K562 (cell line): Measurements from ENCODE around the gene APC. TPM values are rescaled to one million over a fixed set of nuclear protein-coding genes. Genes with fewer than 3 reads are reported as not detected.

Experiments
- ASH1L ChIP-seq: fragments of 450-650 bp; IDR thresholded peaks from 2 replicates; pipeline ENCODE4 v1.6.1; 2018; ENCODE audit warnings: borderline replicate concordance, mild to moderate bottlenecking, low read depth; ENCODE audit not compliant: partially characterized antibody
- C11orf30 ChIP-seq: fragments of 450-650 bp; IDR thresholded peaks from 2 replicates; pipeline ENCODE4 v1.6.1; 2016; ENCODE audit warnings: low read depth, mild to moderate bottlenecking
- CBX2 ChIP-seq: fragments of 200-600 bp; sonication (generic); IDR thresholded peaks from one replicate; pipeline ENCODE4 v1.6.1; 2012; ENCODE audit warnings: mild to moderate bottlenecking, low read length, inconsistent platforms; ENCODE audit not compliant: insufficient read depth, poor library complexity, severe bottlenecking
- HDAC1 ChIP-seq, 2 experiments: fragments of 450-650 bp; IDR thresholded peaks; 2 replicates each; pipeline ENCODE4 v1.6.1; 2016 to 2017; ENCODE audit warnings: inconsistent platforms in 1 of 2, mild to moderate bottlenecking in 1 of 2, moderate library complexity in 1 of 2
- HEY1 ChIP-seq: fragments of 250-450 bp; sonication (Bioruptor Pico); IDR thresholded peaks from 2 replicates; pipeline ENCODE4 v1.5.0; 2020; ENCODE audit warnings: mild to moderate bottlenecking, moderate library complexity, borderline replicate concordance
- MITF ChIP-seq: IDR thresholded peaks from 2 replicates; pipeline ENCODE4 v1.6.1; 2014; ENCODE audit warnings: antibody characterized with exemption
- NR3C1 ChIP-seq: sonication (generic); formaldehyde crosslinking; IDR thresholded peaks from 2 replicates; pipeline ENCODE4 v1.8.1; 2022; ENCODE audit warnings: missing genetic modification reagents
- PATZ1 ChIP-seq: fragments of 250-450 bp; sonication (Bioruptor Pico); IDR thresholded peaks from 2 replicates; pipeline ENCODE4 v1.5.0; 2020; ENCODE audit warnings: mild to moderate bottlenecking, borderline replicate concordance
- POLR3G ChIP-seq: IDR thresholded peaks from 2 replicates; pipeline ENCODE4 v1.6.1; 2011; ENCODE audit not compliant: insufficient read length, insufficient replicate concordance; ENCODE audit errors: extremely low read depth
- RB1 ChIP-seq: fragments of 450-650 bp; IDR thresholded peaks from 2 replicates; pipeline ENCODE4 v1.6.1; 2017; ENCODE audit warnings: low read depth, mild to moderate bottlenecking
- RUNX1 ChIP-seq: sonication (generic); IDR thresholded peaks from 2 replicates; pipeline ENCODE4 v1.6.1; 2016; ENCODE audit warnings: antibody characterized with exemption, low read depth
- SRSF7 ChIP-seq: fragments of 200-400 bp; formaldehyde crosslinking; optimal IDR thresholded peaks from 2 replicates; pipeline ENCODE3; 2017; ENCODE audit warnings: mild to moderate bottlenecking, low read depth, low read length
- STAT5B ChIP-seq: fragments of 250-450 bp; sonication (Bioruptor Pico); IDR thresholded peaks from 2 replicates; pipeline ENCODE4 v1.8.0; 2021; ENCODE audit warnings: mild to moderate bottlenecking, inconsistent platforms
- TAF9B ChIP-seq: fragments of 450-650 bp; IDR thresholded peaks from 2 replicates; pipeline ENCODE4 v1.6.1; 2018; ENCODE audit warnings: mild to moderate bottlenecking; ENCODE audit not compliant: partially characterized antibody
- ZBTB26 ChIP-seq: fragments of 450-650 bp; formaldehyde crosslinking; IDR thresholded peaks from 2 replicates; pipeline ENCODE4 v1.4.0; 2022; ENCODE audit warnings: missing genetic modification characterization
- ZNF3 ChIP-seq: fragments of 250-450 bp; sonication (Bioruptor Pico); IDR thresholded peaks from 2 replicates; pipeline ENCODE4 v1.5.0; 2021; ENCODE audit warnings: mild to moderate bottlenecking, moderate library complexity
- ZNF354B ChIP-seq: fragments of 250-450 bp; sonication (Bioruptor Pico); IDR thresholded peaks from 2 replicates; pipeline ENCODE4 v1.4.0; 2020
- ZNF668 ChIP-seq: fragments of 250-450 bp; sonication (Bioruptor Pico); IDR thresholded peaks from 2 replicates; pipeline ENCODE4 v1.8.0; 2022; ENCODE audit warnings: mild to moderate bottlenecking, inconsistent platforms
- polyA plus RNA-seq, 8 experiments: library from polyadenylated mRNA; depleted of rRNA in 4 of 8; stranded (reverse) in 5 of 8; unstranded in 3 of 8; fragments of >200 nt; fragmentation: Nextera tagmentation in 2 of 8; fragmentation: Illumina TruSeq in 1 of 8; extraction: Ambion mirVana in 2 of 8; extraction: Trizol in 1 of 8; gene quantifications; 2 replicates each; pipeline versions ENCODE4 v1.2.1 to v1.2.3, GENCODE V29; 2011 to 2014; ENCODE audit warnings: inconsistent platforms in 1 of 8, missing spikeins in 1 of 8
- total RNA-seq, 7 experiments: library from RNA; depleted of rRNA in 6 of 7; stranded (reverse); fragments of >200 nt in 6 of 7; fragmentation: Illumina TruSeq in 2 of 7; extraction: Trizol in 2 of 7; gene quantifications; 2 replicates each; pipeline versions ENCODE4 v1.2.1 to v1.2.3, GENCODE V29; 2011 to 2021; ENCODE audit warnings: low replicate concordance in 1 of 7
- TF ChIP-seq, protein P1 (sequence below): fragments of 450-650 bp; formaldehyde crosslinking; conservative IDR thresholded peaks from 2 replicates; pipeline ENCODE4 v1.4.0; 2022; ENCODE audit warnings: mild to moderate bottlenecking, missing genetic modification characterization
- TF ChIP-seq, protein P2 (sequence below): sonication (generic); formaldehyde crosslinking; IDR thresholded peaks from 2 replicates; pipeline ENCODE4 v1.8.0; 2022; ENCODE audit warnings: mild to moderate bottlenecking, missing genetic modification reagents

Gene APC
- total and polyA plus RNA-seq, 9 of the 15 experiments (the other 6 are each of a cell fraction or from before 2014, with no cell fraction given) = 5.7 to 29.5 (median 15.4) TPM

- TF ChIP-seq, protein P1, sequence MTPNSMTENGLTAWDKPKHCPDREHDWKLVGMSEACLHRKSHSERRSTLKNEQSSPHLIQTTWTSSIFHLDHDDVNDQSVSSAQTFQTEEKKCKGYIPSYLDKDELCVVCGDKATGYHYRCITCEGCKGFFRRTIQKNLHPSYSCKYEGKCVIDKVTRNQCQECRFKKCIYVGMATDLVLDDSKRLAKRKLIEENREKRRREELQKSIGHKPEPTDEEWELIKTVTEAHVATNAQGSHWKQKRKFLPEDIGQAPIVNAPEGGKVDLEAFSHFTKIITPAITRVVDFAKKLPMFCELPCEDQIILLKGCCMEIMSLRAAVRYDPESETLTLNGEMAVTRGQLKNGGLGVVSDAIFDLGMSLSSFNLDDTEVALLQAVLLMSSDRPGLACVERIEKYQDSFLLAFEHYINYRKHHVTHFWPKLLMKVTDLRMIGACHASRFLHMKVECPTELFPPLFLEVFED (CRISPR knock-in tag) = no peak
- TF ChIP-seq RUNX1 (no peak), ASH1L (peak; percentile 78), C11orf30 (peak; percentile 87), TAF9B (peak; percentile 80), HDAC1 (IDR thresholded peaks at IDR 0.05) (peak in 1 of 2 experiments; percentile 59; a peak in 1 of 4 replicates), SRSF7 (no peak), POLR3G (no peak), ZNF354B (CRISPR knock-in tag) (no peak), ZNF3 (CRISPR knock-in tag) (no peak), RB1 (peak; percentile 66; the same call in 1 of the 2 replicates), NR3C1 (peak; percentile 82), ZBTB26 (CRISPR knock-in tag) (no peak), HEY1 (CRISPR knock-in tag) (no peak), MITF (no peak), CBX2 (no peak), PATZ1 (CRISPR knock-in tag) (no peak), ZNF668 (CRISPR knock-in tag) (no peak), STAT5B (CRISPR knock-in tag) (no peak)
- TF ChIP-seq, protein P2, sequence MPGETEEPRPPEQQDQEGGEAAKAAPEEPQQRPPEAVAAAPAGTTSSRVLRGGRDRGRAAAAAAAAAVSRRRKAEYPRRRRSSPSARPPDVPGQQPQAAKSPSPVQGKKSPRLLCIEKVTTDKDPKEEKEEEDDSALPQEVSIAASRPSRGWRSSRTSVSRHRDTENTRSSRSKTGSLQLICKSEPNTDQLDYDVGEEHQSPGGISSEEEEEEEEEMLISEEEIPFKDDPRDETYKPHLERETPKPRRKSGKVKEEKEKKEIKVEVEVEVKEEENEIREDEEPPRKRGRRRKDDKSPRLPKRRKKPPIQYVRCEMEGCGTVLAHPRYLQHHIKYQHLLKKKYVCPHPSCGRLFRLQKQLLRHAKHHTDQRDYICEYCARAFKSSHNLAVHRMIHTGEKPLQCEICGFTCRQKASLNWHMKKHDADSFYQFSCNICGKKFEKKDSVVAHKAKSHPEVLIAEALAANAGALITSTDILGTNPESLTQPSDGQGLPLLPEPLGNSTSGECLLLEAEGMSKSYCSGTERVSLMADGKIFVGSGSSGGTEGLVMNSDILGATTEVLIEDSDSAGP (CRISPR knock-in tag) = no peak; the same call in 1 of the 2 replicates
Observed at GRCh38 chr5:112860929-112861637, 123.4 kb downstream of the APC start, which contains the start of gene SRP19 (continued).
